ENCODE measurements around the gene TSPAN31.
"Not testable (repeated sequence)": the region's sequence is repeated elsewhere in the genome, so short reads cannot be mapped to it uniquely, and the experiment has no call there.

TSPAN31 gene

GRCh38 chr12:57744777-57745484, at the start of gene TSPAN31:
Gene TSPAN31 (plus strand): TSS chr12:57745039. CDS start chr12:57745155, 116 bp downstream.
- FAIRE-seq (no peak), DNase-seq (ENCODE audit: low spot score) (peak; percentile 94)

GRCh38 chr12:57695770-57696432, 48.9 kb upstream of the TSPAN31 start:
- no peak for FAIRE-seq
- no peak for DNase-seq (ENCODE audit: low spot score)

GRCh38 chr12:57697076-57697475, 47.8 kb upstream of the TSPAN31 start:
- FAIRE-seq (no peak), DNase-seq (ENCODE audit: low spot score) (no peak)

- FAIRE-seq: no peak
Observed at GRCh38 chr12:57698414-57698813, 46.4 kb upstream of the TSPAN31 start.

GRCh38 chr12:57700317-57700716, 44.5 kb upstream of the TSPAN31 start:
- FAIRE-seq: no peak

More at GRCh38 chr12:57698414-57698813, 46.4 kb upstream of the TSPAN31 start:
- no peak for DNase-seq (ENCODE audit: low spot score)

GRCh38 chr12:57707250-57707649, 37.6 kb upstream of the TSPAN31 start:
- FAIRE-seq (no peak), DNase-seq (ENCODE audit: low spot score) (no peak)

More at GRCh38 chr12:57700317-57700716, 44.5 kb upstream of the TSPAN31 start:
- DNase-seq (ENCODE audit: low spot score): no peak

GRCh38 chr12:57708296-57708695, 36.5 kb upstream of the TSPAN31 start:
- FAIRE-seq (no peak), DNase-seq (ENCODE audit: low spot score) (no peak)

- no peak for DNase-seq (ENCODE audit: low spot score)
- FAIRE-seq: no peak
Observed at GRCh38 chr12:57712701-57713100, 32.1 kb upstream of the TSPAN31 start.

GRCh38 chr12:57713209-57713608, 31.6 kb upstream of the TSPAN31 start:
- FAIRE-seq (no peak), DNase-seq (ENCODE audit: low spot score) (no peak)

- not testable (repeated sequence) for DNase-seq (ENCODE audit: low spot score); FAIRE-seq
Observed at GRCh38 chr12:57715036-57715748, 29.6 kb upstream of the TSPAN31 start.

- DNase-seq (ENCODE audit: low spot score) (no peak), FAIRE-seq (no peak)
Observed at GRCh38 chr12:57715786-57716185, 29.1 kb upstream of the TSPAN31 start.

- no peak for DNase-seq (ENCODE audit: low spot score)
- FAIRE-seq: no peak
Observed at GRCh38 chr12:57716305-57716704, 28.5 kb upstream of the TSPAN31 start.

- DNase-seq (ENCODE audit: low spot score) (no peak), FAIRE-seq (no peak)
Observed at GRCh38 chr12:57717131-57717530, 27.7 kb upstream of the TSPAN31 start.

- DNase-seq (ENCODE audit: low spot score) (no peak), FAIRE-seq (no peak)
Observed at GRCh38 chr12:57717846-57718640, 26.8 kb upstream of the TSPAN31 start.

GRCh38 chr12:57718641-57719528, 26.0 kb upstream of the TSPAN31 start:
- FAIRE-seq (no peak), DNase-seq (ENCODE audit: low spot score) (no peak)

- FAIRE-seq (no peak), DNase-seq (ENCODE audit: low spot score) (no peak)
Observed at GRCh38 chr12:57719777-57720605, 24.8 kb upstream of the TSPAN31 start.

- no peak for FAIRE-seq
Observed at GRCh38 chr12:57720606-57721595, 23.9 kb upstream of the TSPAN31 start.

More at GRCh38 chr12:57720606-57721595, 23.9 kb upstream of the TSPAN31 start:
- peak; percentile 1 for DNase-seq (ENCODE audit: low spot score)
